DND-41 (cell line): ENCODE measurements around the gene PBOV1.

Source experiments
- EZH2 ChIP-seq: IDR thresholded peaks from 3 replicates; pipeline ENCODE4 v1.6.1; 2012; ENCODE audit warnings: borderline replicate concordance, low read depth, mild to moderate bottlenecking, moderate library complexity, low read length, inconsistent platforms; ENCODE audit not compliant: severe bottlenecking
- TF ChIP-seq, protein P1 (sequence below): IDR thresholded peaks from 2 replicates; pipeline ENCODE4 v1.5.1; 2012; ENCODE audit warnings: borderline replicate concordance, low read length, moderate library complexity, mild to moderate bottlenecking; ENCODE audit not compliant: poor library complexity, severe bottlenecking; ENCODE audit errors: extremely low read depth

DNA sequence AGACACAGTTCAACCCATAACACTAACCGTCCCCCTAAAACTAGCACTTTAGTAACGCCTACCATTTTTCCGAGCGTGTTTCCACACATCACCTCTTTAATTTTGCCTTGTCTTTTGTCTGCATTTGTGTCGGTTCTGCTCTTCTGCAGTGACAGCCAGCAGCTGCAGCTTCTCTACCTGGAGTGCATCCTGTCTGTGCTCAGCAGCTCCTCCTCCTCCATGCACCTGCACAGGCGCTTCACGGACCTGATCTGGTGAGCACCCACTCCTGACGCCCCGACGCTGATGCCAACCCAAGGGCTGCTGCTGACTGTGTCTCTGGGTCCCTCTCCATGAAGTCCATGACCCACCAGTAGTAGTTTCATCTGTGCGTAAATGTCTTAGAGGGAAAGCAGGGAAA is 35.4 kb upstream of the PBOV1 start:
- TF ChIP-seq, protein P1, sequence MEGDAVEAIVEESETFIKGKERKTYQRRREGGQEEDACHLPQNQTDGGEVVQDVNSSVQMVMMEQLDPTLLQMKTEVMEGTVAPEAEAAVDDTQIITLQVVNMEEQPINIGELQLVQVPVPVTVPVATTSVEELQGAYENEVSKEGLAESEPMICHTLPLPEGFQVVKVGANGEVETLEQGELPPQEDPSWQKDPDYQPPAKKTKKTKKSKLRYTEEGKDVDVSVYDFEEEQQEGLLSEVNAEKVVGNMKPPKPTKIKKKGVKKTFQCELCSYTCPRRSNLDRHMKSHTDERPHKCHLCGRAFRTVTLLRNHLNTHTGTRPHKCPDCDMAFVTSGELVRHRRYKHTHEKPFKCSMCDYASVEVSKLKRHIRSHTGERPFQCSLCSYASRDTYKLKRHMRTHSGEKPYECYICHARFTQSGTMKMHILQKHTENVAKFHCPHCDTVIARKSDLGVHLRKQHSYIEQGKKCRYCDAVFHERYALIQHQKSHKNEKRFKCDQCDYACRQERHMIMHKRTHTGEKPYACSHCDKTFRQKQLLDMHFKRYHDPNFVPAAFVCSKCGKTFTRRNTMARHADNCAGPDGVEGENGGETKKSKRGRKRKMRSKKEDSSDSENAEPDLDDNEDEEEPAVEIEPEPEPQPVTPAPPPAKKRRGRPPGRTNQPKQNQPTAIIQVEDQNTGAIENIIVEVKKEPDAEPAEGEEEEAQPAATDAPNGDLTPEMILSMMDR, result no peak
- TF ChIP-seq EZH2, result no peak
